Central memory CD4-positive, alpha-beta T cell (primary cell): ENCODE measurements around the gene EFCAB7.
A peak's percentile ranks its signal among the peaks of the same experiment; 100 is the strongest.

ENCODE experiments used
- DNase-seq: peaks from one replicate; pipeline ENCODE4 v3.0.0; 2022
- total RNA-seq, 3 experiments: gene quantifications; one replicate each; lab custom pipeline; 2026; lab: John Stamatoyannopoulos, UW

EFCAB7 gene, protein sequence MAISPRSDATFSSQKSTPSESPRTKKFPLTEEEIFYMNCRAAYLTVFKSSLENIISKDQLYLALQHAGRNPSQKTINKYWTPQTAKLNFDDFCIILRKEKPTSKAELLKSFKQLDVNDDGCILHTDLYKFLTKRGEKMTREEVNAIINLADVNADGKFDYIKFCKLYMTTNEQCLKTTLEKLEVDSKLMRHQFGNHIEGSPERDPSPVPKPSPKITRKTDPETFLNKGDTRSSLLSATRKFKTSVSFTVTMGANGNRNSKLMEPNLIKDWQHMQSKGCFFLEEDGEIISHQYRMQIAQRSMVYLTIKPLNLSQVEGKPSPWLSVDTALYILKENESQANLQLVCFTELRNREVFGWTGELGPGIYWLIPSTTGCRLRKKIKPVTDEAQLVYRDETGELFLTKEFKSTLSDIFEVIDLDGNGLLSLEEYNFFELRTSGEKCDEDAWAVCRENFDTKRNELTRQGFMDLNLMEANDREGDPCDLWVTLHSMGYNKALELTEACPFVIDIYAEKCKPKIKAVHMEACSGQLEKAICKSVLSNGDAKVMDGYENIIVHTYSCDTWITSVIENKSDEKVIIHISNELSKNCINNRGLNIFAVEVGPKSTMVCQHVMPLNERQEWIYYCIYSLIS
- total RNA-seq = 10.1 to 12.3 (median 10.8) reads per million in 3 experiments

DNA sequence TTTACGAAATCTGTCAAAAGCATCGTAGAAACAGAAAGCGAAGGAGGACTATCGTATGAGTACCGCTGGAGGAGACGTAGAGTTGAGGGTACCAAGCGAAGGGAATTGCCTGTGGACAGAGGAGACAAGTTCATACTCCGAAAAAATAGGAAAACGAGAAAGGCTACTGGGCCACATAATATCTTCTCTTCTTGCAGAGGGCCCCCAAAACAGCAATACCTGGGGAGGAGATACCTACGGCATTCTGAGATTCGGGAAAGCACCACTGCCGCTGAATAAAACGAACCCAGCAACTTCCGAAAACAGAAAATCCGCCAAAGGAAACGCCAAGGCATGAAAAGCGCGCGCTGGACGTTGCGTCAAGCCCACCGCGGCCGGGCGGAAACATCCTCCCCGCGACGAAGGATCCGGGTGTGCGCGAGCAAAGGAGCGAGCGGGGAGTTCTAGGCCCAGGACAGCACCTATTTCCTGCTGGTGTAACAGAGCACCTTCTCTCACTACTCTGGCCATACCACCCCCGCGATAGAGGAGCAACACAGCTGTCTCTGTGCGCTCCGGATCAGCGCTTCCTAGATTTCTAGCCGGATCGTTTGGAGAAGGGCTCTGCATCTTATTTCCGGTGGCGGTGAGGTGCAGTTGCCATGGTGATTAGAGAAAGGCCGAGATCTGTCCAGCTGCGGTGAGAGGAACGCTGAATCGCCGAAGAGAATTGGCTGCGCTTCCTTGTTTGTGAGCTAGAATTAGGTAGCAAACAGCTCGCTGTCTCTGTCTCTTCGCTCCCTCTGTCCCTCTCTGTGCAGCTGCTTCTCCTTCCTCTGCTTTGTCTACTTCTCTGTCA lies at the start of gene EFCAB7, which contains the start of gene ITGB3BP:
TSS of gene EFCAB7 (plus strand) at position 635 of the 838 bp plus-strand sequence. CDS start 2,048 bp downstream, outside the sequence.
TSS of gene ITGB3BP (minus strand) at position 335 of the 838 bp plus-strand sequence. CDS start at position 243, 92 bp downstream.
- peak; percentile 77 for DNase-seq

DNA sequence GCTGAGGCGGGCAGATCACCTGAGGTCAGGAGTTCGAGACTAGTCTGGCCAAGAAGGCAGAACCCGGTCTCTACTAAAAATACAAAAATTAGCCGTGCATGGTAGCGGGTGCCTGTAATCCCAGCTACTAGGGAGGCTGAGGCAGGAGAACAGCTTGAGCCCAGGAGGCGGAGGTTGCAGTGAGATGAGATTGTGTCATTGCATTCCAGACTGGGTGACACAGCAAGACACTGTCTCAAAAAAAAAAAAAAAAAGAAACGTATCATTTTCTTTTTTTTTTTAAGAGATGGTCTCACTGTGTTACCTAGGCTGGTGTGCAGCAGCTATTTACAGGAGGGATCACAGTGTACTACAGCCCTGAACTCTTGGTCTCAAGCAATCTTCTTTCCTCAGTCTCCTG lies 47.6 kb upstream of the EFCAB7 start:
- DNase-seq = no peak

DNA sequence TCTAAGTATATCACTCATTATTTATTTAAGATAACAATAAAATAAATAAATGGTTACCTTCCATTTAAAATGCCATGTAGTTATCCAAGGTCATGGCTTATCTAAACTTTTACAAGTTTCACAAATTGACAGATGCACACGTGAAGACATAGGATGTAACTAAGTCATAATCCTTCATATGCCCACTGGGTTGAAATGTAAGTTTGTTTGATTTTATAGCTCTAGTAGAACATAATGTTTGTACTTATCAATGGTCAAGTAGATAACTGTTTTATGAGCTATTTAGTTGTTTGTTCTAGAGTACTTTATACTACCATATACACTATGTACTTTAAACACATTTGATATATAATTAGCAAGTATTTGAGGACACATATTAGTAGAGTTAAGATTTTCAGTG lies 43.3 kb upstream of the EFCAB7 start:
- DNase-seq = no peak

DNA sequence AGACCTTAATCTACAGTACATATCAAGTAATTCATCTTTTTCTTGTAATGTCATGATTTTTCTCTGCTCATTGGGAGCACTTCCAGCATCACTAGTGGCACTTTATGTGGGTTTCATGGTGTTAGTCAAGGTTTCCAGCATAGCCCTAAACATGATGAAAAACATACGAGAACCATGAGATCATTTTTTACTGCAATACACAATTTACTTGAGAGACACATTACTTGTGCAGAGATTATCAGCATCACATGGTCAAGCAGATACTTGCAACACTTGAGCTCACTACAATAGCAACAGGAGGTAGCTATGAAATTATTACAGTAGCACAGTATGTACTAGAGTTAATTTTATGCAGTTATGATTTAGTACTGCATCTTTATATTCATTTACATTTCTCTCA lies 36.7 kb upstream of the EFCAB7 start:
- DNase-seq = no peak

DNA sequence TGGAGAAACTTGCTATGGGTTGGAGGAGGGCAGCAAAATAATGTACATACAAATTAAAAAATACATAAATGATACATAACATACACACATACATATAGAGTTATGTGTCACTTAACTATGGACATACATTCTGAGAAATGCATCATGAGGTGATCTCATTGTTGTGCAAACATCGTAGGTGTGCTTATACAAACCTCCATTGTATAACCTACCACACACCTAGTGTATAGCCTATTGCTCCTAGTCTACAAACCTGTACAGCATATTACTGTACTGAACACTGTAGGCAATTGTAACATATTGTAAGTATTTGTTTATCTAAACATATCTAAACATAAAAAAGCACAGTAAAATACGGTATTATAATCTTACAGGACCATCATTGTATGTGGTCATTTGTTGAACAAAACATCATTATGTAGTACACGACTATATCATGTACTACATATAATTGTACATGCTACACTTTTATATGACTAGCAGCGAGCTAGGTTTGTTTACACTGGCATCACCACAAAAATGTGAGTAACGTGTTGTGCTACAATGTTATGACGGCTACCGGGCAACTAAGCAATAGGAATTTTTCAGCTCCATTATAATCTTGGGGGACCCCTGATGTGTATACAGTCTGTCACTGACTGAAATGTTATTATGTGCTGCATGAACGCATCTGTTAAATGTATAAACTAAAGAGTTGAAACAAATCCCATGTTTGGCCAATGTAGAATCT lies 35.8 kb upstream of the EFCAB7 start:
- DNase-seq = no peak

DNA sequence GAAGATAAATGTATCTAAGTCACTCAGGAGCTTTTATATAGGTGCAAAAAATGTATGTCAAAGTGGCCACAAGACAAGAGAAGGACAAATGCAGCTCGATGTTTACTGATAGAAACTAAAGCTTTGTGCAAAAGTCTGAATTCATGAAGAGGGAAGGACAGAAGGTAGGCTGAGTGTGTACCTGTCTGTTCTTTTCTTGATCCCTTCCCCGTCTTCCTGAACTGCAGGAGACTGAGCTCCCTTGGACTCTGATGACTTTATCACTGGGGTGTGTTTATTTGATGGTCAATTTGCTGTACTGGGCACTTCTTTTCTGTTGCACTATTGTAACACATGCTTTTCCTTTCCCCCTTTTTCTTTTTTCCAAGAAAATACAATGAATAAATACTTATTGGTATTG lies 25.7 kb upstream of the EFCAB7 start:
- DNase-seq = no peak

DNA sequence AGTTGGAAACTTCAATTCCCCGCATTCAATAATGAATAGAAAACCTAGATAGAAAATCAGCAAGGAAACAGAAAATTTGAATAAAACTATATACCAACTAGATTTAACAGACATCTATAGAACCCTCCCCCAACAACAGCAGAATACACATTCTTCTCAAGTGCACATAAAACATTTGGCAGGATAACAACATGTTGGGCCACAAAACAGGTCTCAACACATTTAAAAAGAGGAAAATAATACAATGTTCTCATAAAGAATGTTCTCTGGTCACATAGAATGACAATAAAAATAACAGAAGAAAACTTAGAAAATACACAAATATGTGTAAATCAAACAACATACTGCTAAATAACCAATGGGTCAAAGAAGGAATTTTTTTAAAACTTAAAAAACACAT lies 25.2 kb upstream of the EFCAB7 start:
- no peak for DNase-seq

DNA sequence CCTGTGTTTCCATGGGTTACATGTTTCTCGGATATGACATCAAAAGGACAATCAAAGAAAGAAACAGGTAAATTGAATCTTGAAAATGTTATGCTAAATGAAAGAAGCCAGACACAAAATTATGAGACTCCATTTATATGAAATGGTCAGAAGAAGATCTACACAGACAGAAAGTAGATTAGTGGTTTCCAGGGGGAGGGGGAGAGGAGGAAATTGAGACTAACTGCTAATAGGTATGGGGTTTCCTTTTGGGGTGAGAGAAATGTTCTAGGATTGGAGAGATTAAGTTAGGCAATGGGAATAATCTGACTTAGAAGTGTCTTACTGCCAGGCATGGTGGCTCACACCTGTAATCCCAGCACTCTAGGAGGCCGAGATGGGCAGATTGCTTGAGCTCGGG lies 22.1 kb upstream of the EFCAB7 start:
- DNase-seq = no peak

DNA sequence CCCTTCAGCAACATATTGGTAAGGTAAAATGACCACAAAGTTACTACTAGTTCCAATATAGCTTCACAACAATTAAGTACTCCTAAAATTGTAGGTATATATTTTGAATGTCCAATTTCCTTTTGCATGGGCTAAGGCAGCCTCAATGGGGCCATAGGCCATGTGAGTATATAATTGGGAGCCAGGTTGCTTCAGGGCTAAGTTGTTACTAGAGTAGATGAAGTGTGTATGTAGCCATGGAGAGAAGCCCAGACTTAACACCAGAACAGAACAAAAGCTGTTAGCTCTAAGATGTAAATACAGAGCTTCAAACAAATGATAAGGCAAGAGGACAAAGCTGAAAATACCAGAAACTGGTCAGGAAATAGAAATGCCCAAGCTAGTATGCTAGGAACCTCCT lies 16.5 kb upstream of the EFCAB7 start:
- no peak for DNase-seq

DNA sequence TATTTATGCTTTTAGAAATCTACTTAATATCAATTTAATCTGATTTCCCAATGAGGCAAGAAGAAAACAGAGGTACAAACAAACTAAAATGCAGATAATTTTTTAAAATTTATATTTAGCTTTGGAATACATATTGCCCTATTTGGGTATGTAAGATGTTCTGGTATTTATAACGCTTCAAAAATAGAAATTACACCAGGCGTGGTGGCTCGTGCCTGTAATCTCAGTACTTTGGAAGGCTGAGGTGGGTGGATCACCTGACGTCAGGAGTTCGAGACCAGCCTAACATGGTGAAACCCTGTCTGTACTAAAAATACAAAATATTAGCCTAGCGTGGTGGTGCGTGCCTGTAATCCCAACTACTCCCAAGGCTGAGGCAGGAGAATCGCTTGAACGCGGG lies 13.6 kb upstream of the EFCAB7 start:
- DNase-seq = no peak

DNA sequence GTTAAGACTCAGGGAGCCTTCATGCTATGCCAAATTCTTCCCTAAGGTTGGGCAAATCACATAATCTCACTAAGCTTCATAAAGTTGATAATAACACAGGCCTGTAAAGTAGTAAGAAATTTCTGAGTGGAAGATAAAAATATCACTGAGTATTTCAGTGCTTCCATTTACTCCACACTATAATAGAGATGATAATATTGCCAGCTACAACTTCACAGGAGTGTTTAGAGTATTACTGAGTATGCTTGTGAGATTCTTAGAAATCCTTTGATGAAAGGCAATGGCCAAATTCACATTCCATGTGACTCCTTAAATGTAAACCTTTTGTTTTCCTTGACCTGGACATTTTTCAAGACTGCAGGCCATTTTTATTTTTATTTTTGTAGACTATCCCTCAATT lies 10.7 kb upstream of the EFCAB7 start:
- no peak for DNase-seq

DNA sequence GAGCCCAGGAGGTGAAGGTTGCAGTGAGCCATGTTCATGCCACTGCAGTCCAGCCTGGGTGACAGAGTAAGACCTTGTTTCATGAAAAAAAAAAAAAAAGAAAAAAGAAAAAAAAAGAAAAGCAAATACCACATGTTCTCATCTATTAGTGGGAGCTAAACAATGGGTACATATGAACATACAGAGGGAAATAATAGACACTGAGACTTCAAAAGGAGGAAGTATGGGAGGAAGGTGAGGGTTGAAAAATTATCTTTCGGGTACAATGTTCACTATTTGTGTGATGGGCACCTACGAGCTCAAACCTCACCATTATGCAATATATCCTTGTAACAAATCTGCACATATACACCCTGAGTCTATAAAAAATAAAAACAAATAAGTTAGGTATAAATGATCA lies 6.7 kb upstream of the EFCAB7 start:
- DNase-seq = no peak

DNA sequence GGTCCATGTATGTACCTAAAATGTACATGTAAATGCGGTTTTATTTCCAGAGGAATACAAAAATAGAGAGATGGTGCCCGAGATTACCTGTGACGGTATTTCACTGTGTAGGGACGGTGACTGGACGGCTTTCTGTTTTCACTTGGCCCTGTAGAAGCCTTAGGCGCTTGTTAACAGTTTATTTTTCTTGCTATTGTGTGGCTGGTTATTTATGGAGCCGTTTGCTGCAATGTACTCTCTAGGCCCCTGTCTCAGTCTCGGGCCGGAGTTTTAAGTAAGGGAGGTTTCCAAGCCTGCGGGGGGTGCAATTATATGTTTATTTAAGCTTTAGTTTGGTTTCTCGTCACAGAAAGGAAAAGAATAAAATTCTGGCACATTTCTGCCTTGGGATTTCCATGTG lies 413 bp downstream of the EFCAB7 start:
- no peak for DNase-seq

DNA sequence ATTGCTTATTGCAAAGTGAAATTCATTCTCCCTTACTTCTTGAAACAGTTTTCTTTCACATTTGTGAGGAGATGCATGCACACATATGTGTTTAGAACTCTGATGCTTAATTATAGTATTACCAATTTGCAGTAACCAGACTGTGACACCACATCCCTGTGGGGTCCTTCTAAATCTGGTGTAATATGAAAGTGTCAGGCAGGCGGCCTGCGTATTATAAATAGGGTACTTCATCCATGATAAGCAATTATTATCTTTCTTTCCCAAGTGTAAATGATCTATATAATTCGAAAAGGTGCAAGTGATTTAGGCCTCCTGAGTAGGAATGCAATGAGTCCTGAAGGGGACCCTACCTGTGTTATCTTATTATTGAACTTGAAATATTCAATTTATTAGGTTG lies 876 bp downstream of the EFCAB7 start:
- DNase-seq = no peak

DNA sequence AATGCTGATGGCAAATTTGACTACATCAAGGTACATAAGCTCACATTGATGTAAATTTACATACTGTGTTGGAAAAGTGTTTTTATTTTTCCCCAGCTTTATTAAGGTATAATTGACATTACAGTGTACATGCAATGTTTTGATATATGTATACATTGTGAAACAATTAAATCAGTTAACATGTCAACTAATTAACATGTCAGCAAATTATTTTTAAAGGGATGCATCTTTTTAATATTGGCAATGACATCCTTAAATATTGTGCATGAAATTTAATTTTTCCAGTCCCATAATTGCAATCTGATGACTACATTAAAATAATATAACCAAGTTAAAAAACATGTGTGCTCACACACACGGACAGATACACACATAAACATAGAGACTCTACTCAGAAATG lies 9.4 kb downstream of the EFCAB7 start:
- DNase-seq = no peak

DNA sequence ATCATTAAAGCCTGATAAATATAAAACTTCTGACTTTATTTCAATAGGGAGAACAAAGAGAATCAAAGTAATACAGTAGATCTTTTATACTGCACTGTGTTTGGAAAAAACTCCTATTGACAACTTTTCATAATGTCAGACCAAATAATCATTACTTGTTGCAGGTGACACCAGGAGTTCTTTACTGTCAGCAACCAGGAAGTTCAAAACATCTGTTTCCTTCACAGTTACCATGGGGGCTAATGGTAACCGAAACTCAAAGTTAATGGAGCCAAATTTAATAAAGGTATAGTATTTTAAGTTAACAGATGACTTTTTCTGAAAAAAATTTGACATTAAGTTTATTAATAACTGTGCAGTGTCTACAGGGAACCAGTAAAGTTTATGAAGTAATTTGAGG lies 10.6 kb downstream of the EFCAB7 start:
- DNase-seq = no peak

DNA sequence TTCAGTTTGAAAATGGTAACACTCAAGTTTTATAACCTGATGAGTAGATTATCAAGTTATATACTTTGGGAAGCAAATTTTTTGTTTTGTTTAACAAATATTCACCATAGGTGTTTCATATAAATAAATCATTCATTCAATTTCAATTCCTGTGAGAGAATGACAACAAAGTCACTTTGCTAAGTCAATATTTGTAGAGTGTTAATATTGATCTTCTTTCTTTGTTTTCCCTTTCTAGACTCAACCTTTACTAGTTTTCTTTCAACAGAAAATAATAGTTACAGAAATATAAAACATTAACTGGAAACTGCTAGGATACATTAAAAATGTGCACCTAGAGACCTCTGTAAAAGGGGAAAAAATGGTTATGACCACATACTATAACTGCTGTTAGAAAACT lies 11.1 kb downstream of the EFCAB7 start:
- no peak for DNase-seq

DNA sequence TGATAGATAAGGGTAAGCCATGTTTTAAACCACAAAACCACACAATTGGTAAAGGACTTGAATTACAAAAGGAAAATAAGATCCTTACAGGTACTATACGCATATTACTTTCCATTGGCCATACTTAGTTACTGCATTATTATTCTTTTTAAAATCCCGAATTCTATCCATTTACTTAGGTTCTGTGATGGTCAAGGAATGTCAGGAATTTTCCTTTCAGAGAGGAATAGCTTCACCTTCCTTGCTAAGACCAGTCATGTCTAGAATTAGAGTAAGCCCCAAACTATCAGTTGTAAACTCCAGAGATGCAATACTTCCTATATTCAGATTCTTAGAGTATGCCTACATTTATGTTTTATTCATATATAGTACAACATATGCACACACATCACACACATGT lies 13.7 kb downstream of the EFCAB7 start:
- no peak for DNase-seq

DNA sequence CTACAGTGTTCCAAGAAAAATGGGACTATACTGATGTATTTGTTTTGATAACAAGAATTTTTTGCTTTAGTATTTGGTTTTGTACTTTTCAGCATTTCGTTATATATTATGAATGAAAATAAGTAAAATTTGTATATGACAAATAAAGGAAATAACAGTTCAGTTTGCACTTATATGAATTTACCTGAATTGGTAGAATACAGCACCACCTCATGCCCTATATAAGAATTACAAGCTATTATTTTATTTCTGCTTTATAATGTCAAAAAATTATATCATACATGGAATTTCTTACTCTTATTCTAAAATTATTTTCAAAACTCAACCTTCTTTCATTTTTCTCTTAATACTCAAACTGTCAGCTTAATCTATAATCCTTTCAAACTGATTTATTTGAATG lies 14.6 kb downstream of the EFCAB7 start:
- no peak for DNase-seq

DNA sequence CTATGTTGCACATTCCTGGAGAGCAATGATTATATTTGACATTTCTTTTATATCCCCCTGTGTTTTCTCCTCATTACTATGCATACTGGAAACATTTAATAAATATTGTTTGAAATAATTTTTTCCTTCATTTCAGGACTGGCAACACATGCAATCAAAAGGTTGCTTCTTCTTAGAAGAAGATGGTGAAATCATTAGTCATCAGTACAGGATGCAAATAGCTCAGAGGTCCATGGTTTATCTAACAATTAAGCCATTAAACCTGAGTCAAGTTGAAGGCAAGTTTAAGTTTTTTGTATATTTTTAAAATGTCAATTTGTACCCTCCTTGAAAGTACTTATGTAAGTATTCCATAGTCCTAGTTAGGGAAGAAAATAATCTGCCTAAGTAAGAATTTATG lies 22.5 kb downstream of the EFCAB7 start:
- no peak for DNase-seq

DNA sequence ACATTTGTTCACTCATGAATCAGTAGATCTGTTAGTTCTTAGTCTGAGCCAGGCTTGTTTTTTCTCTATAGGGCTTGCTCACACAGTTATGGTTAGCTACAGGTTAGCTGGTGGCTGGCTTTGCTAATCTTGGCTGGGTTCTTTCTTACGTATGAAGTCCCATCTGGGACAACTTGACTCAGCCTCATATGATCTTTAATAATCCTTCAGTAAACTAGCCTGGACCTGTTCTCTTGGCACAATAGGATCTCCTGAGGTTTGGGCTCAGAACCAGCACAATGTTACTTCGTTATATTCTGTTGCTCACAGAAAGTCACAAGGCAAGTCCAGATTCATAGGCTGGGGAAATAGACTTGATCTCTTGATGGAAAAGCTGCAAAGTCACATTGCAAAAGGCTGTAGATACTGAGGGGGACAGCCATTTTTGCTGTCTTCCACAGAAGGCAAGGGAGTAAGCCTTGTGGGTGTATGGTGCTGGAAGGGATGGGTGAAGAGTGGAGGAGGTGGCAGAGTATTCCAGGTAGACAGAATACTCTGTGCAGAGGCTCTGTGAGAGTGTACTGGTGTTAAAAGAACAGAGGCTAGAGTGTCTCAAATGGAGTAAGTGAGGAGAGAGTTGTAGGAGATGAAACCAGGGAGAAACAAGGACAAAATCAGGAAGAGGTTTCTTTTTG lies 24.4 kb downstream of the EFCAB7 start:
- DNase-seq = no peak

DNA sequence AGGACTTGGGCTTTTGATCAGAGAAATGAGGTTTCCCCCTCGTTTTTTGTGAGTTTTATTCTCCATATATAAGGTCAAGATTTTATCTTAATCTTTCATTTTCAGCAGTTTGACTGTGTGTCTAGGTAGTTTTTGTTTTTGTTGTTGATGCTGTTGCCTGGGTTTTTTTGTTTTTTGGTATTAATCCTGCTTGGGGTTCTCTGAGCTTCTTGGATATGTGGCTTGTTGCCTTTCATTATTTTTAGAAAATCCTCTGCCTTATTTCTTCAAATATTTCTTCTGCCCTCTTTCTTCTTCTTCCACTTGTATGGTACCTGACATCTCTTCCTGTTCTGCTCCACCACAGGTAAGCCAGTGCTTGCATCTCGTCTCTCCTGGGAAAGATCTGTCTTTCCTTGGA lies 25.0 kb downstream of the EFCAB7 start:
- DNase-seq = no peak
